GOT3 (cell line): ENCODE data around the gene UXT.
"Not testable (repeated sequence)": the region's sequence is repeated elsewhere in the genome, so short reads cannot be mapped to it uniquely, and the experiment has no call there.

ENCODE experiments used
- DNase-seq: peaks from one replicate; lab custom pipeline; 2025; ENCODE audit warnings: mixed read lengths; lab: John Stamatoyannopoulos, UW

The UXT gene, protein sequence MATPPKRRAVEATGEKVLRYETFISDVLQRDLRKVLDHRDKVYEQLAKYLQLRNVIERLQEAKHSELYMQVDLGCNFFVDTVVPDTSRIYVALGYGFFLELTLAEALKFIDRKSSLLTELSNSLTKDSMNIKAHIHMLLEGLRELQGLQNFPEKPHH

DNA sequence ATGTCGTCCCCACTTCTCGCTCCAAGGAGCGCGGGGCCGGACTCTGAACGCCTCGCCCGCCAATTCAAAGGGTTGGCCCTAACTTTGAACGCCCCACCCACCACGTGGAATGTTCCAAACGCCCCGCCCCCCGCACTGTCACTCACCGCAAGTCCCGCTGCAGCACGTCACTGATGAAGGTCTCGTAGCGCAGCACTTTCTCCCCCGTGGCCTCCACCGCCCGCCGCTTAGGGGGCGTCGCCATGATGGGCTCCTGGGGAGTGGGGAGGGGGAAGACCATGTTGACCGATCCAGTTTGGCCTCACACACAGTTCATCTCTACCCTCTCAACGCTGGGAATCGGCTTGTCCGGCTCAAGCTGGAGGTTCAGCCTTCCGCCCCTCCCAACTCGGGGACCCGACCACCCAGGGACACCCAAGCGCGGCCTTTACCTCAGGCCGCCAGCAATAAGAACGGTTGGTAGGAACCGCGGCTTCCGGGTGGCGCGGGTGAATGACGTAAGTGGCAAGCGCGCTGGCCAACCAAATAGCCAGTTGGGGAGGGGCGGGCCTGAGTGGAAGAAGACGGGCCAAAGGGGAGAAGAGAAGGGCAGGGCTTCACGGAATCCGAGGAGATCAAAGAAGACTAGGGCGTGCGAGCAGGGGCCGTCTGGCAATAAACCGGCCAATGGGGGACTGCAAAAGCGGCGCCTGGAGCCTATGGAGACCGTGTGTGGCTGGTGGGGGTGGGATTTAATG is at the start of gene UXT:
TSS of gene UXT (minus strand) at position 497 of the 737 bp plus-strand sequence. CDS start at position 244, 253 bp downstream.
- DNase-seq = peak; percentile 75

DNA sequence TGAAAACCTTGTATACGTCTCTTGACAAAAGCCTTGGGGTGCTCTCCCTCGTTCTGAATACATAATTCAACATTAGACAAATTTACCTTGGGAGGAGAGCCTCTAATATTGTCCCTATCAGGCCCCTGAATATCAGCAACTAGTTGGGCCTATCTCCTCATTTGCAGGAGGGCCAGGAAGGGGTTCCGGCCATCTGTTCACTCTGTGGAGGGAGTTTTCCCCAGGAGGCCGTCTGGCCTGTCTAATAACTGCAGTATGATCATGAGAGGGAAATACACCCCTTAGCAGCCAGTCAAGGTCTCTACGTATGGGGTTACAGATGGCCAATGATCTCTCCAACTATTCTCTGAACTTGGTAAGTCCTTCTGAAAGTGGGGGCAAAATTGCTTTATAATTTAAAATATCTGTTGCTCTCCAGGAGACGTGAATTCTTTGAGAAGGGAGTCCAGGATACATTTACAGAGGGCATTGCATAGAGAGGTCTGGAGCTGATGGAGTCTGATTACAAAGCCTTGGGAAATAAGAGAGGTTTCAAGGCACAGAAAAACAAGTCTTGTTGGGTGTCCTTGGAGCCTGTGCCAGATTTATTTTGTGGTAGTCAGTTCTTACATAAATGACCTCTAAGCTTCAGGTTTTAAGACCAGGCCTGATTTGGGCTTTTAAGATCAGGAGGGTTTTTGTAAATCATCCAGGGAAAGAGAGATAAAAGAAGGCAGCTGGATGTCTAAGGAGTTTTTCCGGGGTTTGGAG is 48.2 kb upstream of the UXT start:
- DNase-seq = no peak

GRCh38 chrX:47706575-47706974 is 47.6 kb upstream of the UXT start:
- DNase-seq = no peak

DNA sequence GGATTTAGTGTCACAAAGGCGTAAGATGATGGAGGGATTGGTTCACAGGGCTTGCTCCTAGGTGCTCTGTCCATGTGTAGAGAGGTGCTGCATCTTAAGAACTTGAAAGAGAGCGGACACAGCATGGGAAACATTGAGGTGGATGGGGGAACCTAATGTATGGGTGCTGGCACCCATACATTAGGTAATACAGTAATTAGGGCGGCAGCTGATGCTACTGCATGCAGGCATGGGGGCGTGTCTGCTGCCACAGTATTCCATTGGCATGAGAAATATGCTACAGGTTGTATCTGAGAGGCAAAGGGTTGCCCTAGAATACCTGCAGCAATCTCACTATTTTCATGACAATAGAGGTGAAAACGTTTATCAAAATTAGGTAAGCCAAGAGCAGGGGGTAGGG is 45.8 kb upstream of the UXT start:
- no peak for DNase-seq

DNA sequence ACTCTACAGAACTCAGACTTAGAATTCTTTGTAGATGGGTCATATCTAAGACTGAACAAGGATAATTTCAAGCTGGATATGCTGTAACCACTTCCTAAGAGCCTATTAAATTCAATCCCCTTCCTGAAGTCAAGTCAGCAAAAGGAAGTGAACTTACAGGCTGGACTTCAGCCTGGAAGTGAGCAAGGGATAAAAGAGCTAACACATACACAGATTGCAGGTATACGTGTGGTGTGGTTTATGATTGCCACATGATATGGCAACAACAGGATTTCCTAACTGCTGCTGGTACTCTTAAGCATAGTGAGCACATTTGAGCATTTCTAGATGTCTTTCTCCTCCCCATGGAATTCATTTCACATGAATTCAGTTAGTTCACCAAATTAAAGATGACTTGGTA is 38.2 kb upstream of the UXT start:
- DNase-seq = no peak

- no peak for DNase-seq
Measured at GRCh38 chrX:47690175-47690574, 31.2 kb upstream of the UXT start.

GRCh38 chrX:47687263-47687662 is 28.3 kb upstream of the UXT start:
- DNase-seq = no peak

- DNase-seq = no peak
Measured at GRCh38 chrX:47683829-47684205, 24.8 kb upstream of the UXT start.

DNA sequence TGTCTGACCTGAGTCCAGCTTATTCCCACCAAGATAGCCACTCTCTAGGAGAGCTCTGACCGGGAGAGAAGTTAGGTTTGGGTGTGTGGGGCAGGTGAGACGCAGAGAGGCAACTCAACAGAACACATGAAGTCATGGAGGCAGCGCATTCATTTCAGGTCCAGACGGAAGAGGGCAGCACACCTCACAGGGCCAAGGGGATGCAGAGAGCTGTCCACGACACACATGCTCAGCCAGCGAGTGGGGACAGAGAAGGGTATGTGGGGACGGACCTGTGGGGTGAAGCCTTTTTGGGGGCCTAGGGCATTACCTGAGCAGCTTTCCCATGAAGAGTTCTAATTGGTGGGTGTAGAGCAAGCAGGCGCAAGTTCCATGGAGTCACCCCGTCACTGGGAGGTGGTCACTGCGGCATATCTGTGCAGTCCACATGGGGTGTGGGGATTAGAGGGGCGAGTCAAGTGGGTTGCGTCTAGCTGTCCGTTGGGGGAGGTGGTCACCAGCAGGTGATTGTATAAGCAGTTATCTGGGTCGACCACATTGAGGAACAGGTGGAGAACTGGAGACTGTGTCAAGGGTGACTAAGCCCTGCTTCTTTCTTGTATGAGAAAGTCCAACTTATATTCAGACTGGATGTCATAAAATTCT is 24.3 kb upstream of the UXT start:
- no peak for DNase-seq

DNA sequence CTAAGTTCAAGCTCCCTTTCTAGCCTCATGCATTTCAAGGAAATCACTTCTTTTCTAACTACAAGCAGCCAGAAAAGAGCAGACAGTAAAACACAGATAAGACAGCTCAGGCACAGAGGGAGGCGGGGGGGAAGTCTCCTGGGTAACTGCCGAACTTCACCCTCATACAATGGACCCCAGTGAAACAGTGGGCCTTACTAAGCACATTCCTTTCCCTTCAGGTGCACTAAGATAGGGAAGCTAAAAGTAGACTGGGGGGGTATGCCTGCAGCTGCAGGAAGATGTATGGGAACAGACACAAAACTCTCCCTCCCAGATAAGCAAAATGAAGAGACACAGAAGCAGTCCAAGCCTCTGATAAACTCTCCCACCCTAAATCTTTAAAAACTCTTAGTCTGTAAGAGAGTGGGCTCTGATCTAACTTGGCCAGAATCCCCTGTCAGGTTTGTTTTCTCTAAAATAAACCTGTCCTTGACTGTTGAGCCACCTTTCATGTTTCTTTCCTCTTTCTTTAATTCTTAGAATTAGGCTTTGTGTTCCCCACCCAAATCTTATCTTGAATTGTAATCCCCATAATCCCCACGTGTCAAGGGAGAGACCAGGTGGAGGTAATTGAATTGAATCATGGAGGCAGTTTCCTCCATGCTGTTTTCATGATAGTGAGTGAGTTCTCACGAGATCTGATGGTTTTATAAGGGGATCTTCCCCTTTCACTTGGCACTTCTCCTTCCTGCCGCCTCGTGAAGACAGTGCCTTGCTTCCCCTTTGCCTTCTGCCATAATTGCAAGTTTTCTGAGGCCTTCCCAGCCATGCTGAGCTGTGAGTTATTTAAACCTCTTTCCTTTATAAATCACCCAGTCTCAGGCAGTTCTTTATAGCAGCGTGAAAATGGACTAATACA is 17.2 kb upstream of the UXT start:
- DNase-seq = not testable (repeated sequence)

- DNase-seq = no peak
Measured at GRCh38 chrX:47674776-47675175, 15.8 kb upstream of the UXT start.

- DNase-seq = not testable (repeated sequence)
Measured at GRCh38 chrX:47665797-47666196, 6.8 kb upstream of the UXT start.

GRCh38 chrX:47664737-47665136 is 5.8 kb upstream of the UXT start:
- DNase-seq = no peak

DNA sequence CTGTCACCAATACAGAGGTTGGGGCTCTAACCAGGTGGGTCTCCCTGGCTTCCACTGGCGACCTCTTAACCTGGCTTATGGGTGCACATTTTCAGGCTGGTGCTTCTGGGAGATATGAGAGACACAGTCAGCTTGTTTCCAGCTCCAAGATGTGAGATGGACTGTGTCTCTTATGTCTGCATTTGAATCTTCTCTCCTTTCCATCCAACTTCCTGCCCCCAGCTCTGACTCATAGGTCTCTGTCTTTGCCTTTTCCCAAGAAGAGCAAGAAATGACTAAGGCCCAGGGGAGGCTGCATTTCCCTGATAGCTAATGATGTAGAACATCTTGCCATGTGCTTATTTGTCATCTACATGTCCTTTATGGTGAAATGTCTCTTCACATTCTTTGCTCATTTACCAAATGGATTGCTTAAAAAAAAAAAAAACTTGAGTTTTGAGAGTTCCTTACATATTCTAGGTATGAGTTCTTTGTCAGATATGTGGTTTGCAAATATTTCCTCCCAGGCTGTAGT is 3.2 kb upstream of the UXT start:
- peak; percentile 17 for DNase-seq

DNA sequence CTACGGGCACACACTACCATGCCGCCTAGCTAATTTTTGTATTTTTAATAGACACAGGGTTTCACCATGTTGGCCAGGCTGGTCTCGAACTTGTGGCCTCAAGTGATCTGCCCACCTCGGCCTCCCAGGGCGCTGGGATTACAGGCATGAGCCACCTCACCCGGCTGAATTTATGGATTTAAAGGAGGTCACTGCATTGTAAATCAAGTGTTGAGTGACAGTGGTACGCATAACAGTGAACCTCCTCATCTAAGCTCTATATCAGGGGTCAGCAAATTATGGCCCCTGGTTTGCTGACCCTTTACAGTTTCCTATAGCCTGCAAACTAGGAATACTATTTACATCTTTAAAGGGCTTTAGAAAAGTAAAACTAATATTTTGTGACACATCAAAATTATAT is 2.6 kb upstream of the UXT start:
- no peak for DNase-seq

- no peak for DNase-seq
Measured at GRCh38 chrX:47659421-47659726, 394 bp upstream of the UXT start.

- DNase-seq = no peak
Measured at GRCh38 chrX:47658301-47658683, 688 bp downstream of the UXT start.

DNA sequence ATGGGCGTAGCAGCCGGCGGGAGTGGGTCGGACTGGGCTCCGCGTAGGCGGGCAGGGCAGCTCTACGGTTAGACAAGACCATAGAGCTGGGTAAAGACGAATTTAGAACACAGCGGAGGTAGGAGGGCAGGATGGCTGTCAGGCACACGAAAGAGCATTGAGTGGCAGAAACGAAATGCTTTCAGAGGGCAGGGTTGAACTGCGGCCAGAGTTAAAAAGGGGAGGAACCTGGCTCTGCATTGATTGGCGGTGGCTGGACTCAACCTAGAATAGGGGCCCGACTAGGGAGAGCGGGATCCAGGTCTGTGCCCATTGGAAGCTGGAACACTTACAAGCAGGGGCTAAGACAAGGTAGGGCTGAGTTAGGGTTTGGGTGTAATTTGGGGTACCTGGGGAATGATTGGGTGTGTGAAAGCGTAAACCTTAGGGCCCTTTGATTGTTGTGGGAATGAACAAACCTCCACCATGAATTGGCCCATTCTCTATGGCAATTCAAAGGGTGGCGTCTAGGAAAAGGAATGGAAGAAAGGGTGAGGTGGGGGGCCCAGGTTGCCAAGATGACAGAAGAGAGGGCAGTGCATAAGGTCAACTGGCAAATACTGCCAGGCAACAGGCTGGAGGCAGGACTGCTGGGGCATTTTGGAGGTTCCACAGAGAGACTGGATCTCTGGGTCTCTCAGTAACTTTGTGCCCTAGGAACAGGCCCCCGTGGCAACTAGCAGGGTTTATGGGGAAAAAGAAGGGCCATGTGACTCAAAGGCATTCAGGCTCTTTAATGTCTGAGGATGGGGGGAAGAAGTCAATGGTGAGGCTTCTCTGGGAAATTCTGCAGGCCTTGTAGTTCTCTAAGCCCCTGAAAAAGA is 7.7 kb downstream of the UXT start:
- DNase-seq = no peak

DNA sequence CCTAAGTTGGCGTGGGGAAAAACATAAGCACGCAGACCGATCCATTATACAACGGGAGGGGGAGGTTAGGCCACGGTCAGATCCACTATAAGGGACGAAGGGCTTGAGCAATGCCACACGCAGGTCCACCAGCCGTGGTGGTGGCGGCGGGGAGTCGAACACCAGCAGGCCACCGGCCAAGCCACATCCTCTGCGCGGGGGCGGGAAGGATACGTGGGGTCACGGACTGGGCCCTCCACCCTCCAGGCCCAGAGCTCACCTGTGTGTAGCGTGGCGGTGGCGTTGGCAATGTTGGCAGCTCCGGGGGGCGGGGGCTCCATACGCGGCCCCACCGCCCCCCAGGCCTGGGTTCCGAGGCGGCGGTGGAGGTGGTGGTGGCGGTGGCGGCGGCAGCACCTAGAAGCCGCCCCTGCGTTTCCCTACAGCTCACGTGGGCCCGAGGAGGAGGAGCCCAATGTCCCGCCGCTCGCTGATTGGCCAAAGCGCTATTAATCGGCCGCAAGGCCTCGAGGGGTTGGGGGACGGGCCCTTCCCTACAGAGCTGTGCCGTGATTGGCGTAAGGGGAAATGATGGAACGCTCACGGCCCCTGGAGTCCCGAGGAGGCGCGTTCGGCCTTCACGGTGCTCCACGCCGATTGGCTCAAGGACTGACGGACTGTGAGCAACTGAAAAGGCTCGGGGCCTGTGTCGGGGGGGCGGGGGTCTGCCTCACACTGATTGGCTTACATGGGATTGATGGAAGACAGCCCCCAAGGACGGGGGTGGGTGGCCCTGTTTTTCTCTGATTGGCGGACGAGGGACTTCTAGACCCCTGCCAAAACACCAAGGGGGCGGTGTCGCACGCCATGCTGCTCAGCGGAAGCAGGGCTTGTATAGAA is 8.6 kb downstream of the UXT start, which contains the start of gene ELK1:
TSS of gene ELK1 (minus strand) at position 400 of the 879 bp plus-strand sequence. CDS start 9,122 bp downstream, outside the sequence.
- DNase-seq = peak; percentile 83

DNA sequence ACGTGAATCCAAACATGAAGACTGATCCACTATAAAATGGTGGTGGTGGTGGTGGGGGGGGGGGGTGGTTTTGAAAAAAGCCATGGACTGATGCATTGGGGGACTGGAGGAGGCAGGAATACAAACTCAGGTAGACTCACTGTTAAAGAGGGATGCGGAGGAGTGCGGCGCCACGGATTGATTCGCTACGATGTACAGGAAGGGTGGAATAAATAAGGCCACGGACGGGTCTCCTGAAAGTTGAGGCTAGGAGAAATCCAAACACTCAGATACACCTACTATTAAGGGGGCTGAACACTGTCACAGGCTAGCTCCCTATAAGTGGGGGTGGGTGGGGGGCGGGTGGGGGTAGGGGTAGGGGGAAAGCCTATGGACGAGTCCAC is 9.2 kb downstream of the UXT start:
- no peak for DNase-seq
